ENCODE measurements around the gene OR5C1.

OR5C1 gene

DNA sequence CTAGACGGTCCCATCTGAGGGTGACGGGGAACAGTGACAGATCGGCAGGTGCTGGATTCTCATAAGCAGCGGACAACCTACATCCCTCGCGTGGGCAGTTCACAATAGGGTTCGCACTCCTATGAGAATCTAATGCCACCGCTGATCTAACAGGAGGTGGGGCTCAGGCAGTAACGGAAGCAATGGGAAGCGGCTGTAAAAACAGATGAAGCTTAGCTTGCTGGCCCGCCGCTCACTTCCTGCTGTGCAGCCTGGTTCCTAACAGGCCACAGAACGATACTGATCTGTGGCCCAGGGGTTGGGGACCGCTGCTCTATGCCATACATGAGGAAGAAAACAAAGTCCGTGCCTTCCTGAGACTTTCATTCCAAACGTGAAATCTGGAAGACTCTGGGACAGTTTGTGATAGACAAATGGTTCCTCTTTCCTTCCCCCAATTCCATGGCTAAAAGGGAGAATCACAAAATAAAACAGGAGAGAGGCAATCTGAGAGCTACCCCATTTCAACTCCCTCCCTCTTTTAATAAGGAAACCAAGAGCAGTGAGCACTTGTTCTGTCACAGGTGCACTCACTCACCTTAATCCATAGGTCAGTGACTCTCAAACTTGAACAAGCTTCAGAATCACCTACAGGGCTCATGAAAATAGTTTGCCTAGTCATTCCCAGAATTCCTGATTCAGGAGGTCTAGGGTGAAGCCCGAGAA is 27.6 kb downstream of the OR5C1 start:
- DNase-seq (ENCODE audit: low read depth, low spot score), result no peak
- TF ChIP-seq, protein P1, sequence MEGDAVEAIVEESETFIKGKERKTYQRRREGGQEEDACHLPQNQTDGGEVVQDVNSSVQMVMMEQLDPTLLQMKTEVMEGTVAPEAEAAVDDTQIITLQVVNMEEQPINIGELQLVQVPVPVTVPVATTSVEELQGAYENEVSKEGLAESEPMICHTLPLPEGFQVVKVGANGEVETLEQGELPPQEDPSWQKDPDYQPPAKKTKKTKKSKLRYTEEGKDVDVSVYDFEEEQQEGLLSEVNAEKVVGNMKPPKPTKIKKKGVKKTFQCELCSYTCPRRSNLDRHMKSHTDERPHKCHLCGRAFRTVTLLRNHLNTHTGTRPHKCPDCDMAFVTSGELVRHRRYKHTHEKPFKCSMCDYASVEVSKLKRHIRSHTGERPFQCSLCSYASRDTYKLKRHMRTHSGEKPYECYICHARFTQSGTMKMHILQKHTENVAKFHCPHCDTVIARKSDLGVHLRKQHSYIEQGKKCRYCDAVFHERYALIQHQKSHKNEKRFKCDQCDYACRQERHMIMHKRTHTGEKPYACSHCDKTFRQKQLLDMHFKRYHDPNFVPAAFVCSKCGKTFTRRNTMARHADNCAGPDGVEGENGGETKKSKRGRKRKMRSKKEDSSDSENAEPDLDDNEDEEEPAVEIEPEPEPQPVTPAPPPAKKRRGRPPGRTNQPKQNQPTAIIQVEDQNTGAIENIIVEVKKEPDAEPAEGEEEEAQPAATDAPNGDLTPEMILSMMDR (IDR thresholded peaks at IDR 0.05; ENCODE audit: insufficient read depth, low read length, missing control alignments), result no peak
- ChIA-PET CTCF (interaction anchor here (0.6 to 17.8 kb wide), 4 partner anchors 9 to 718 kb away, joined by 3 to 242 read pairs (median 4); no protein-coding TSS in a partner anchor), POLR2A (no interaction called here)
- H3K4me3 ChIP-seq (ENCODE audit: low read depth, low read length), result no peak overlapping the region

DNA sequence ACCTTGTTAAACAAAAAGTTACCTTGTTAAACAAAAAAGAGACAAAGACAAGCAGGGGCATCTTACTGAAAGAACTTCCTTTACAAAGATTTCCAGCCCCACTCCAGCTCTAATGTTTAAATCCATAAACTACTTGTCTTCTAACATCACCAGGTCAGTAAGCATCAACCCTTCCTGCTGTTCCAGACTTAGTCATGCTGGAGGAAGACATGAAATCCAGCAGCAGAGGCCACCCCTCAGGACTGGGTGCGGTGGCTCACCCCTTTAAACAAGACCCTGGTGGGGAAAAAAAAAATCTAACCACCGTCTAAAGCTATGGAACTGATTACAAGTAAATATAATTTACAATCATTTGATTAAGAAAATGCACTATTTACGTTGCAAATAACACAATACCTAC is 30.6 kb downstream of the OR5C1 start:
- no peak overlapping the region for H3K4me3 ChIP-seq (ENCODE audit: low read depth, low read length)
- ChIA-PET CTCF (interaction anchor here (0.6 to 17.8 kb wide), 7 partner anchors 9 to 725 kb away, joined by 3 to 242 read pairs (median 3); no protein-coding TSS in a partner anchor), POLR2A (no interaction called here)
- no peak for DNase-seq (ENCODE audit: low read depth, low spot score)
- TF ChIP-seq, protein P1 (IDR thresholded peaks at IDR 0.05; ENCODE audit: insufficient read depth, low read length, missing control alignments), result no peak

DNA sequence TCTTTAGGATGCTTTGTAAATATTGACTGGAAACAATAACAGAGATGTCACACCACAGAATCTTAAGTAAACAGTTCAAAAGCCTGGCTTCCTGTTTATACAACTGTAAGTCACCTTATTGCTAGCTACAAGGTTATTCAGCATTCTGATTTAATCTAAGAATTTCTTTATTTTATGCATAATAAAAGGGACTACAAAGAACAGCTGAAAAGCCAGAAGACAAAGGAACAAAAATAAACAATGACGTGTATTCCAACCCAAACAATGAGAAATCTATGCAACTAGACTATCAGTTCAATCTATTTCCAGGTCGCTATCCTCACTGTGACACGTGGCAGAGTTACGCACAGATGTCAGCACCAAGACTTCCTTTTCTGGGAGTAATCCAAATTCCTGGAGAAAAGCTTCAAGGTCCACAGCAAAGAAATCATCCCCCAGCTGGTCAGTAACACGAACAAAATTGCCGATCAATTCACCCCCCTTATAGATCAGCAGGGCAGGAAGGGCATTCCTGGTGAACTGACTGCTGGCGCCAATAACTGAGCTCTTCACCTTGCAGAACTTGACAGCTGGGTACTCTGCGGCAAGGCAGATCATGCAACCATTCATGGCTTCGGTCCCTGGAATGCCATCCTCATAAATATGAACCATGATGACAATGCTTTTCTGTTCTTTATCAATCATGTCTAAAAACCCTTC is 31.2 kb downstream of the OR5C1 start:
- ChIA-PET CTCF (interaction anchor here (0.6 to 17.8 kb wide), 7 partner anchors 10 to 725 kb away, joined by 3 to 242 read pairs (median 3); no protein-coding TSS in a partner anchor), POLR2A (no interaction called here)
- no peak for DNase-seq (ENCODE audit: low read depth, low spot score)
- TF ChIP-seq, protein P1 (IDR thresholded peaks at IDR 0.05; ENCODE audit: insufficient read depth, low read length, missing control alignments), result no peak
- no peak overlapping the region for H3K4me3 ChIP-seq (ENCODE audit: low read depth, low read length)

DNA sequence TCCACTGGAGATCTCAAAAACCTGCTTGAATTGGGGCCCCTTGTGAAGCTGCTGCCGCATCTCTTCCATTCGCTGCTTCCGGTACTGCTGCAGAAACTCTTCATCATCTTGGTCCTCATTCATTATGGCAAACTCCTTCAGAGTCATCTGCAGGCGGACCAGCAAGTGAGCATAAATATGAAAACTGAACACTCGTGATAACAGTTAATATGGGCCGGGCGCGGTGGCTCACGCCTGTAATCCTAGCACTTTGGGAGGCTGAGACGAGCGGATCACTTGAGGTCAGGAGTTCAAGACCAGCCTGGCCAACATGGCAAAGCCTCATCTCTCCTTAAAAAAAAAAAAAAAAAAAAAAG is 31.7 kb downstream of the OR5C1 start:
- H3K4me3 ChIP-seq (ENCODE audit: low read depth, low read length), result no peak overlapping the region
- CTCF ChIA-PET, result interaction anchor here (0.8 to 17.8 kb wide), 5 partner anchors 9 to 721 kb away, joined by 3 to 242 read pairs (median 8); no protein-coding TSS in a partner anchor
- POLR2A ChIA-PET, result no interaction called here
- TF ChIP-seq, protein P1 (IDR thresholded peaks at IDR 0.05; ENCODE audit: insufficient read depth, low read length, missing control alignments), result no peak
- no peak for DNase-seq (ENCODE audit: low read depth, low spot score)

DNA sequence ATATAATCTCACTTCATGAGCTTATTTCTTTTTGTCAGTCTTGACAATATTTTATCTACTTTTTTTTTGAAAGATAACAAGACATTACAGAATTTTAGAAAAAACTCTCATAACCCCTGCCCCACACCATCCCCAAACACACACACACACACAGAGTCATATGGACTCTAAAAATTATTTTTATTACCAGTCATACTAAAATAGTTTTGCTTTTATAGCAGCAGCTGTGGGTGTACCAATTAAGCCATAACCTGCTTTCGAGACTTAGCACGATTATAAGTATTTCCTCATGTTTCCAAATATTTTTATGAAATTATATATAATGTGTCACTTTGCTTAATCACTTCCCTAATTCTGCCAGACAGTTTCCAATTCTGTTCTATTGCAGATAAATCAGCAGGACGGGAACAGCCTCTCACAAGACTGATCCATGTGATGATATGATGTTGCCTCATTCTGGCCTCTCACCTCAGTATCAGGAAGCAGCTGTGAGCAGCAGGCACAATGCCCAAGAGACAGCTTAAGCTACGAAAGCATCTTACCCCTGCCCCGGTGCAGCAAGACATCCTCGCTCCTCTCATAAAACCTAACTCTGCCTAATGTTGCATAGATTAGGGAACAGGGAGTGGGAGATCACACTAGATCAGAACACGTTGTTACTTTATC is 32.7 kb downstream of the OR5C1 start:
- H3K4me3 ChIP-seq (ENCODE audit: low read depth, low read length), result no peak overlapping the region
- DNase-seq (ENCODE audit: low read depth, low spot score), result no peak
- POLR2A ChIA-PET, result no interaction called here
- CTCF ChIA-PET, result interaction anchor here (1.5 to 17.8 kb wide), 2 partner anchors 10 to 359 kb away, joined by 8 to 242 read pairs; no protein-coding TSS in a partner anchor
- TF ChIP-seq, protein P1 (IDR thresholded peaks at IDR 0.05; ENCODE audit: insufficient read depth, low read length, missing control alignments), result no peak

DNA sequence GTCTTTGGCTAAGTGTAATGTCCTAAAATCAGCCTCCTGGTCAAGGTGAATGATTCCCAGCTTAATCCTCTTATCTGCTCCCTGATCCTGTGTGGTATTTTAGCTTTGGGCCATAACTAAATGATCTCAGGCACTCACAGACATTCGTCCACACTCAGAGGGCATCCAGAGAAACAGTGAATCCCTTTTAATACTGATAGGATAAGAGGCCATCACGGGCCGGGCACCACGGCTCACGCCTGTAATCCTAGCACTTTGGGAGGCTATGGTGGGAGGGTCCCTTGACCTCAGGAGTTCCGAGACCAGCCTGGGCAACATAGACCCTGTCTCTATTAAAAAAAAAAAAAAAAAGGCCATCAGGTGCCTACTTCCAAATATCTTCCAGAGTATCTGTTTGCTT is 33.3 kb downstream of the OR5C1 start:
- no peak for DNase-seq (ENCODE audit: low read depth, low spot score)
- CTCF ChIA-PET, result interaction anchor here (1.5 to 17.8 kb wide), 2 partner anchors 11 to 359 kb away, joined by 8 to 242 read pairs; no protein-coding TSS in a partner anchor
- H3K4me3 ChIP-seq (ENCODE audit: low read depth, low read length), result no peak overlapping the region
- TF ChIP-seq, protein P1 (IDR thresholded peaks at IDR 0.05; ENCODE audit: insufficient read depth, low read length, missing control alignments), result no peak
- POLR2A ChIA-PET, result no interaction called here
